ENCODE results near the gene NTN4. TPM values are rescaled to one million over a fixed set of nuclear protein-coding genes. Genes with fewer than 3 reads are reported as not detected.

The NTN4 gene
- total RNA-seq, 6 donors from 2014 or later = 74.1 to 115 (median 94.3) TPM

GRCh38 chr12:95694136-95694535, 96.4 kb downstream of the NTN4 start:
- Histone ChIP-seq H3K4me1 (peaks cover 0 to under 1% (median 0%) of the 10 kb centered on the region in 4 donors), H3K27me3 (no peaks in the 10 kb centered on the region), H3K9me3 (no peaks in the 10 kb centered on the region), H3K27ac (peak overlapping the region in 1 of 4 donors; percentile 8), H3K36me3 (peaks cover 0 to 4% (median 0%) of the 10 kb centered on the region in 4 donors), H3K4me3 (no peak overlapping the region)
- no peak for TF ChIP-seq POLR2A (IDR thresholded peaks at IDR 0.05)
- ATAC-seq (ENCODE audit: low FRiP score in 2 of 2) (no peak), DNase-seq (peak; percentile 36 to 54)
- whole genome bisulfite sequencing, 2 donors = 57 to 86% methylated on average over 9 of the region's 9 CpGs

GRCh38 chr12:95693689-95694088, 96.9 kb downstream of the NTN4 start:
- 63 to 82% methylated on average over 2 of the region's 2 CpGs for whole genome bisulfite sequencing, 2 donors
- TF ChIP-seq CTCF (IDR thresholded peaks at IDR 0.05) (no peak), EP300 (IDR thresholded peaks at IDR 0.05) (no peak), POLR2AphosphoS5 (IDR thresholded peaks at IDR 0.05) (no peak), POLR2A (IDR thresholded peaks at IDR 0.05) (no peak)
- H3K27me3 ChIP-seq = no peaks in the 10 kb centered on the region
- no peaks in the 10 kb centered on the region for H3K9me3 ChIP-seq
- H3K4me1 ChIP-seq = no peaks in the 10 kb centered on the region
- DNase-seq = no peak
- no peak for ATAC-seq (ENCODE audit: low FRiP score in 2 of 2)
- peaks cover 0 to 4% (median 0%) of the 10 kb centered on the region in 4 donors for H3K36me3 ChIP-seq
- H3K4me3 ChIP-seq = no peak overlapping the region
- H3K27ac ChIP-seq = peak overlapping the region in 1 of 4 donors; percentile 8

GRCh38 chr12:95690861-95691635, 99.5 kb downstream of the NTN4 start:
- WGBS, 2 donors = 83 to 90% methylated on average over 8 of the region's 8 CpGs
- Histone ChIP-seq H3K27me3 (no peaks in the 10 kb centered on the region), H3K4me1 (no peaks in the 10 kb centered on the region), H3K4me3 (no peak overlapping the region), H3K27ac (no peak overlapping the region), H3K36me3 (peaks cover 0 to 4% (median 0%) of the 10 kb centered on the region in 4 donors), H3K9me3 (no peaks in the 10 kb centered on the region)
- ATAC-seq (ENCODE audit: low FRiP score in 2 of 2) (no peak), DNase-seq (no peak)
- TF ChIP-seq POLR2AphosphoS5 (IDR thresholded peaks at IDR 0.05) (no peak), POLR2A (IDR thresholded peaks at IDR 0.05) (no peak), CTCF (IDR thresholded peaks at IDR 0.05) (no peak), EP300 (IDR thresholded peaks at IDR 0.05) (no peak)

DNA sequence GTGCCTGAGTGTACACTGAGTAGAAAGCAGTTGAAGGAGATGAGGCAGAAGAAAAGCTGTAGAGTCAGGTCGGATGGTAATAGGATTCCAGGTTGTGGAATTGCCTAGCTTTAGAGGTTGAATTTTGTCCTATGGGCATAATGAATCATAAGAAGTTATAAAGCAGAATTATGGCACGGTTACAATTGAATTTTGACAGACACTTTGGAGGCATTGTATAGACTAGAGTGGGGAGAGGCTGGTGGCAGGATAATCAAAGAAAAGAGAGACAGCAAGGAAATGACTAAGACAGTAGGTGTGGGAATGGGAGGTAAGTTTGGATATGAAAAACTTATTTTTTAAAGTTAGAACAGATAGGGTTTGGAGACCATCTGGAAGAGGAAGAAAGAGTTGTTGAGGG, 102.6 kb downstream of the NTN4 start:
- WGBS, 2 donors = 89 to 96% methylated on average over 2 of the region's 2 CpGs
- no peaks in the 10 kb centered on the region for H3K27me3 ChIP-seq
- DNase-seq = no peak
- H3K9me3 ChIP-seq = no peaks in the 10 kb centered on the region
- H3K4me3 ChIP-seq = no peak overlapping the region
- H3K4me1 ChIP-seq = no peaks in the 10 kb centered on the region
- H3K27ac ChIP-seq = no peak overlapping the region
- no peak for TF ChIP-seq CTCF (IDR thresholded peaks at IDR 0.05)
- TF ChIP-seq POLR2AphosphoS5 (IDR thresholded peaks at IDR 0.05) = no peak
- no peak for TF ChIP-seq POLR2A (IDR thresholded peaks at IDR 0.05)
- TF ChIP-seq EP300 (IDR thresholded peaks at IDR 0.05) = no peak
- ATAC-seq (ENCODE audit: low FRiP score in 2 of 2) = no peak
- peaks cover 0 to 9% (median 3%) of the 10 kb centered on the region in 4 donors for H3K36me3 ChIP-seq

GRCh38 chr12:95683418-95683817, 107.1 kb downstream of the NTN4 start:
- Histone ChIP-seq H3K27me3 (no peaks in the 10 kb centered on the region), H3K4me3 (no peak overlapping the region), H3K9me3 (no peaks in the 10 kb centered on the region), H3K4me1 (no peaks in the 10 kb centered on the region), H3K36me3 (peaks cover 0 to 7% (median 3%) of the 10 kb centered on the region in 4 donors), H3K27ac (no peak overlapping the region)
- no peak for ATAC-seq (ENCODE audit: low FRiP score in 2 of 2)
- TF ChIP-seq POLR2A (IDR thresholded peaks at IDR 0.05) (no peak), CTCF (IDR thresholded peaks at IDR 0.05) (no peak), POLR2AphosphoS5 (IDR thresholded peaks at IDR 0.05) (no peak), EP300 (IDR thresholded peaks at IDR 0.05) (no peak)
- WGBS, 2 donors = 85 to 89% methylated on average over 10 of the region's 10 CpGs
- peak in 1 of 2 donors; percentile 22 for DNase-seq
